GM21529 (cell line): ENCODE measurements around the gene IL24.

Experiments
- ATAC-seq: cut with Tn5 transposase; IDR thresholded peaks from one replicate; pipeline ENCODE4 v1.9.1; 2021; ENCODE audit not compliant: unreplicated experiment

Gene IL24

DNA sequence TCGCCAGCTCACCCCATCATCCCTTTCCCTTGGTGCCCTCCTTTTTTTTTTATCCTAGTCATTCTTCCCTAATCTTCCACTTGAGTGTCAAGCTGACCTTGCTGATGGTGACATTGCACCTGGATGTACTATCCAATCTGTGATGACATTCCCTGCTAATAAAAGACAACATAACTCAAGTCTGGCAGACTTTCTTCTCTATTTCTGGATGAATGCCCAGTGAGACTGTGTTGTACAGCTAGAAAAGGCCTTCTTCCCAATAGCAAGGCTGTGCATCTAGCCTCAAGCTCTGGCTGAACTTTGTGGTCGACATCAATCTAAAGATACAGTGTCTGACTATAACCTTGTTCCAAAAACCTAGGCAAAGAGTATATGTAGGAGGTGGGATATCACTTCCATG is 6.4 kb downstream of the IL24 start:
- ATAC-seq, result no peak

GRCh38 chr1:206904423-206905142 is 7.3 kb downstream of the IL24 start:
- no peak for ATAC-seq

DNA sequence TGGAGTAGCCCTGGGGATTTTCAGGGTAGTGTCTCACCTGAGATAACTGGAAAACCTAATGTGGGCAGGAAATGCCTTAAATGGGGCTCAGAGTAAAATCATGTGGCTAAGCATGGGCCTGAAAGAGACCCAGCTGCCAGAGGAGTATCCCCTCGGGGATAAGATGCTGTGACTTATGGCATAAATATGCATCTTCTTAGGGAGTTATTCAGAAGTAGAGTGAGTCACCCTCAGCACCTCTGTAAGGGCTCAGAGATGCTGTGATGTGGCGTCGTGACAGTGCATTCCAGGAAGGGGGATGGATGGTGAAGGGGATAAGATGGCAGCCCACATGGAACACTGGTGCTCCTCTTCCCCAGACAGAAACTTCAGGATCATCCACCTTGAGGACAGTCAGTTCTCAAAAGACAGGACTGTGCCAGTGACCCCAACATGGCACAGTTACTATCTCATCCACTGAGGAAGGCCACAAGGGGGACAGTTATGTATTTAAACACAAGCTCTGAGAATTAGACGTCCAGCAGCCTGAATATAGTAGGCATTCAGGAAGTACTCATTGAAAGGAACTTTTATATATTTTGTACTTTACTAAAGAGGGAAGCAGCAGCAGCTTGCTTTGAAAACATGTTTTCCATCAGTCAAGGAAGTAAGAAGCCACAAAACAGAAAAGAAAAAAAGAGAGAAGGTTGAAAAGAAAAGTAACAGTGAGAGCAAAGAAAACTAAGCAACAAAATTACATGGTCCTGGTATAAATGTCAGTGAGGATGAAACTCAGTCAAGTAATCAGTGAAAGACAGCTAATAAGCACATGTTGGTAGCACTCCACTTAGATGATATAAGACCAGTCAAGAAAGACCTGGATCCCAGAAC is 8.3 kb downstream of the IL24 start:
- peak; percentile 60 for ATAC-seq

- ATAC-seq, result no peak
Measured at GRCh38 chr1:206907304-206907991, 10.2 kb downstream of the IL24 start.

DNA sequence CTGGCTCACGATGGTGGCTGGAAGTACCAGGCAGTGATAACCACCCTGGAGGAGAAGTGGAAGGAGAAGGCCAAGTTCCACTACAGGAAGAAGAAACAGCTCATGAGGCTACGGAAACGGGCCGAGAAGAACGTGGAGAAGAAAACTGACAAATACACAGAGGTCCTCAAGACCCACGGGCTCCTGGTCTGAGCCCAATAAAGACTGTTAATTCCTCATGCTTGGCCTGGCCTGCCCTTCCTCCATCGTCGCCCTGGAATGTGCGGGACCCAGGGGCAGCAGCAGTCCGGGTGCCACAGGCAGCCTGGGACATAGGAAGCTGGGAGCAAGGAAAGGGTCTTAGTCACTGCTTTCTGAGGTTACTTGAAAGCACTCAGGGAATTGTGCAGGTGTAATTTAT is 10.8 kb downstream of the IL24 start:
- ATAC-seq, result no peak

GRCh38 chr1:206909161-206909882 is 12.1 kb downstream of the IL24 start:
- no peak for ATAC-seq

- no peak for ATAC-seq
Measured at GRCh38 chr1:206909883-206910318, 12.7 kb downstream of the IL24 start.

GRCh38 chr1:206911064-206911663 is 13.9 kb downstream of the IL24 start:
- ATAC-seq, result no peak

DNA sequence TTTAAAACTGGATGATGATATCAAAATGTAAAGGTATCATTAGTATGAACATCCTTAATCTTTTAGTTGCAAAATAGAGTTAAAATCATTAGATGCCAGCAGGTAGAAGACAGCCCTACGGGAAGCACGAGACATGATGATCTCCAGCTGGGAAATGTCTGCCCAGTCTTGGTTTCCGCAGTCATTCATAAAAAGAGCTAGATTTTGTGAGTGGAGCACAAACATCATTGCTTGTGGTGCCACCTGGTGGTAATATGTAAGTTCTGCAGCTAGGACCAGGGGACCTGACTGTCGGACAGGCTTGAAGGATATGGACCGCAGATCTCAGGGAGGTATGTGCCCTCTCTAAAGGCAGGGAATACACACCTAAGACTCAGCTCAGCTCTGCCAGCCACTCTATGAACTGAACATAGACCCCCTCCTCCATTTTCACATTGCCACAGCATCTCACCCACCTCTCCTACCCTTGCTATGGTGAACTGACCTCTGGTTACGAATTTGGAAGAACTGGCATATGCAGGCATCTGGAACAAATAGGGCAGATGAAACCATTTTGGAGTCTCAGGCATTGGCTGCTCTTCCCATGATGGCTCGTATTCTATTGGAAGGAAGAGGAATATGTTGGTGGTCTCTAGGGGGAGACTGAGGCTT is 15.3 kb downstream of the IL24 start:
- ATAC-seq, result peak; percentile 48

DNA sequence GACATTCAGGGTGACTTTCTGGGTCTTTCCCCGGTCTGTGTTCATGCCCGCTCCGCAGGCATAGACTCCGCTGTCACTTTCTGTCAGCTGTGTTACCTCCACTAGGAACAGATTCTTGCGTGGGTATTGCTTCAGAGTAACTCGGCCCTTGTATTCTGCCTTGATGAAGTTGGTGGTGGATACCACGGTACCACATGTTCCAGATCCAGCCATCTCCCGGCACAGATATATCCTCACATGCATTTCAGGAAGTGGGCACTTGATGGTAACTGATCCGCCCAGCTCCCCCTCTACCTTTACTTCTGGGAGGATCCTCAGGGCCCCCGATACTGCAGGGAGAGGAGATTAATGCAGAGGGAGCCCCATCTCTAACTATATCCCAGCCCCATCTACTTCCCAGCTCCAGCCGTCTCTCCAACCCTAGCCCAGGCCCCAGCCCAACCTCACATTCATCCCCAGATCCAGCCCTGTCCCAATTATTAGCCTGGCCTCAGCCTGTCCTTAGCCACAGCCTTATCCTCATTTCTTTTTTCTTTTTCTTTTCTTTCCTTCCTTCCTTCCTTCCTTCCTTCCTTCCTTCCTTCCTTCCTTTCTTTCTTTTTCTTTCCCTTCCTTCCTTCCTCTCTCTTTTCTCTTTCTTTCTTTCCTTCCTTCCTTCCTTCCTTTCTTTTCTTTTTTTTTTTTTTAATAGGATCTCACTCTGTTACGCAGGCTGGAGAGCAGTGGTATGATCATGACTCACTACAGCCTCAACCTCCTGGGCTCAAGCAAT is 16.7 kb downstream of the IL24 start:
- no peak for ATAC-seq

DNA sequence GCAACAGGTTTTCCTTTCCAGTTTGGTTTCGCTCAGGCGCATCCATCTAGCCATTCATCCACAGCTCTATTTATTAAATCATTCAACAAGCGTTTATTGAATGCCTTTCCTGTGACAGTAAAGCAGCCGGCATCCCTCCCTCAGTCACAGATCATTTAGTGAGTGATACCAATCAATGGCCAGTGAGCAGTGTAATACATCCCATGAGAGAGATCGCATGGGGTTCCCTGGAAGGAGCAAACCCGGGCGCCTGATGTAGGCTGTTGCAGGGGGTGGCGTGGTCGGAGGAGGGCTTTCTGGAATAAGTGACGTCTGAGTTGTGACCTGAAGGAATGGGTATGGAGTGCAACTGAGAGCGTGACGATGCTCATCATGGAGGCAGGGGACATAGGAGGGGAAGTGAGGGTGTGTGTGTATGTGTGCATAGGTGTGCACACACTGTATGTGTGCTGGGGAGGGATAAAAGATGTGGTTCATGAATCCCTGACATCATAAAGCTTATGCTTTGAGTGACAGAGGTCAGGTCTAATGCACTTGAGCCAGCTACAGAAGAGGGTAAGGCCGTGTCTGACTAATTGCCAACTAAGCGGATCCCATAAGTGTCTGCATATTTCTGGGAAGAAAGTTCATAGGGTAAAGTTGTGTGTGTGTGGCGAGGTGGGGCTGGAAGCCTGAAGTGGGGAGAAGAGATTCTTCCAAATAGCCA is 17.9 kb downstream of the IL24 start:
- ATAC-seq, result no peak

DNA sequence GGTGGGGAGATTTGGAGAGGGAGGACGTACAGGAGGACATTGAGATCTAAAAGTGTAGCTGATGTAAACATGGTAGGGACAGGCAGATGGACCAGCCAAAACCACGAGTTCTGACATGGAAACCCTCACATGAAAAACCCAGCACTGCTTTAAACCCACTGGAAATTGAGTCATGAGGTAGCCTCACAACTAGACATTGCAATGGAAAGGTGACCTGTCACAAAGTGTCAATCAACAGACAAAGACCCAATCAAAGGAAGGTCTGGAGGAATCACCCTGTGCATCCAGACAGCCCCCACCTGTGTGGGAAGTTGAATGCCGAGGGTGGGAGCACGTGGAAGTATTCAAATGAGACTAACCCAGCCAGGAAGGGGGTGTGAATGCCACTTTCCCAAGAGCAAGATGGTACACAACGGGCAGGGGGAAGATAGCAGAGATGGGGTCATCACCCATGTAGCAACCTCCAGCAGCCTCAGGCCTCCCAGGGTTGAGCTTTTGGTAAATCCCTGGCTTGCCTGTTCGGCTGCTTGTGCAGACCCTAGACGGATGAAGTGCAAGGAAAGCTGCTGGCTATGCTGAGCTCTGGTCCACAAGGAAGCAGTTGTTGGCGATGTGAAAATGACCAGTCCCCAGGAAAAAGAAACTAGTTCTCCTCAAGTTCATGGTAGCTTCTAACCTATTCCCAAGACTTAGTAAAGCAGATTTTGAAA is 18.9 kb downstream of the IL24 start:
- ATAC-seq, result no peak

GRCh38 chr1:206918076-206918475 is 20.8 kb downstream of the IL24 start:
- ATAC-seq, result no peak

DNA sequence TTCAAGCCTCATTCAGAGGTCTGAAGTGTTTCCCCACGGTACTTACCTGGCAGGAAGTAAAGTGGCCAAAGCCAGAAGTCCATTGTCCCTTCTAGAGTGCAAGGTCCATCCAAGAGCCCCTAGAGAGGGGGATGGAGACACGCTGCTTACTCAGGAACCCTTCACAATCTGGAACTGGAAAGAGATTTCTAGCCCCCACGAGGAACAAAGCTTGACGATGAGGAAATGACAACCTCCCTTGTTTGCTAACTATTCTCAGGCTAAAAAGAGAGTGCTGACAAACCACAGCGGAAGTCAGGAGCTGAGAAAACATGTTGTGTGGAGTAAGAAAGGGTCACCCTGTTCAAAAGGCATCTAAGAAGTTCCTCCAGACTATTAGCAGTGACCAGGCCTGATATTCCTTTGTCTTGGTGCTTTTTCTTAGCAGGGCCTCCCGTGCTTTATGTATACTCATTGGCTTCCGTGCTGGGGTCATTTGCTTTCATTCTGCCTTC is 24.6 kb downstream of the IL24 start, which contains the start of gene FCMR:
TSS of gene FCMR (minus strand) at position 170 of the 494 bp plus-strand sequence. CDS start at position 83, 87 bp downstream.
- ATAC-seq, result peak; percentile 23

DNA sequence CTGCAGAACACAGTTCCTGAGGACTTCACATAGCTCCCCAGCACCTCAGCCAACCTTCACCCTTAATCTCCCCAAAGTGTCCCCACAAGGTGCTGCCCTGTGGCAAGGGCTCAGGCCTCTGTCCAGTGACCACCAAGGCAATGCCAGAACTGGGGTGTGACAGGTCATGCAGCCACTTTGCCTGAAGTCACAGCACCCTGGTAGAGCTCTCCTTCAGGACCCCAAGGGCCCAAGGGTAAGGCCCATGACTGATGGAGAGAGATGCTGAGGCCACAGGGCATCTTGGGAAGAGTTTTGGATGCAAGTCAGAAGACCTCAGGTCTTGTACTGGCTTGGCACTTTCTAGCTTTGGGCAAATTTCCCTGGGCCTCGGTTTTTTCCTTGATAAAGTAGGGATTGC is 25.3 kb downstream of the IL24 start:
- ATAC-seq, result no peak

DNA sequence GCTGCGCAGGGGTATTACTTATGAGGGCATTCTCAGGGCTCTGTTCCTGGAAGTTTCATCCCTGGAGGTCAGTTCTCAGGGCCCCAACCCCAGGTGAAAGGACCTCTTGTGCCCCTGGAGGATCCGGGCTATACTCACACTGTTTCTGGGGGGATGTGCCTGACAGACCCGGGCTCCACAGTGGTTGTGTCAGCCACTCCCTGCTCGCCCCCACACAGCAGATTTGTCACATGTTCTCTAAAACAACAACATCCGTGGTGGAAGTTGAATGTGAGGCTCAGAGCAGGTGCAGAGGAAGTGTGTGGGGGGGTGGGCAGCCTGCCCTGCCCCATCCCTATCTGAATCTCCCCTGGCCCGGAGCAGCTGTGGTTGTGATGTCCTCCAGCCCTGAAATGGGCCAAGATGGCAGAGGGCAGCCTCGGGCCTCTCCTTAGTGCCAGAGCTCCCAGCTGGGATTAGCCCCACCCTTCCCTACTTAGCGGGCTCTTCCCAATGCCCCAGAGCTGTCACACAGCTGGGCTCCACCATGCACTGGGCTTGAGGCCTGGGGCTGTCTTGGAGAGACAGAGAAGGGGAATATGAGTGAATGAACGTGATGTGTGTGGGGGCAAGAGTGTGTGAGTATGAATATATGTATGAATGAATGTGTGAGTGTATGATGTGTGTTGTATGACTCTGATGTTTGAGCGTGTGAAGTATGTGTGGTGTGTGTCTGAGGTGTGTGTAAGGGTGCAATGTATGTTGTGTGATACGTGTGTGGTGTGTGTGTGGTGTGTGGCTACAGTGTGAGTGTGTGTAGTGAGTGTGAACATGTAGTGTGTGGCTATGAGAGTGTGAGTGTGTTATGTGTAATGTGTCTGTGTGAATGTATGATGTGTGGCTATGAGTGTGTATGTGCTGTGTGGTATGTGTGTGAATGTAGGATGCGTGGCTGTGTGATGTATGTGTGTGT is 26.0 kb downstream of the IL24 start:
- peak; percentile 62 for ATAC-seq
